Suprapubic skin (tissue), 3 donors: ENCODE results near the gene SST.

Experiments used
- CTCF ChIP-seq, 2 donors: fragments of 200-600 bp in 1 of 2; fragments of 450-650 bp in 1 of 2; sonication (generic) in 1 of 2; IDR thresholded peaks; one replicate each; pipeline ENCODE4 v1.5.1; 2016 to 2019; ENCODE audit warnings: antibody characterized with exemption in 2 of 2, mild to moderate bottlenecking in 1 of 2, moderate library complexity in 1 of 2
- EP300 ChIP-seq: sonication (generic); formaldehyde crosslinking; IDR thresholded peaks from one replicate; pipeline ENCODE4 v1.6.1; 2017; ENCODE audit warnings: antibody characterized with exemption
- POLR2A ChIP-seq, 2 donors: fragments of 450-650 bp; IDR thresholded peaks; one replicate each; pipeline ENCODE4 v1.6.1; 2017; ENCODE audit warnings: antibody characterized with exemption in 2 of 2, mild to moderate bottlenecking in 2 of 2, moderate library complexity in 2 of 2

GRCh38 chr3:187698499-187699399 is 28.6 kb upstream of the SST start:
- TF ChIP-seq CTCF (IDR thresholded peaks at IDR 0.05) (no peak), EP300 (no peak), POLR2A (IDR thresholded peaks at IDR 0.05) (no peak)
